Stimulated activated naive B cell treated with anti-CD40 and anti-IgM and Interleukin-4, amounts not matched to agents 10 μg/mL and 1 μg/mL and 100 μg/mL, for 72 hours (primary cell): Measurements from ENCODE around the gene SH3BGRL2.

Source experiments
- ATAC-seq, 2 donors: fragments of 150-1000 bp; cut with Tn5 transposase; replicated peaks; 2 replicates each; pipeline ENCODE4 v1.10.0; 2021; ENCODE audit warnings: moderate library complexity in 1 of 2
- DNase-seq: peaks from one replicate; pipeline ENCODE4 v3.0.0; 2021
- H3K27ac Mint-ChIP-seq: one replicate; pipeline ENCODE4 v1.8.0; 2022; ENCODE audit warnings: mild to moderate bottlenecking, mixed read lengths
- H3K27me3 Mint-ChIP-seq, 2 donors: one replicate each; pipeline ENCODE4 v1.8.0; 2022; ENCODE audit warnings: mixed read lengths in 2 of 2
- H3K36me3 Mint-ChIP-seq, 2 donors: one replicate each; pipeline ENCODE4 v1.8.0; 2022; ENCODE audit warnings: mixed read lengths in 2 of 2, mild to moderate bottlenecking in 1 of 2
- H3K4me1 Mint-ChIP-seq, 2 donors: one replicate each; pipeline ENCODE4 v1.8.0; 2022; ENCODE audit warnings: mixed read lengths in 2 of 2, mild to moderate bottlenecking in 1 of 2
- H3K4me3 Mint-ChIP-seq, 2 donors: one replicate each; pipeline ENCODE4 v1.8.0; 2022; ENCODE audit warnings: mild to moderate bottlenecking in 2 of 2, mixed read lengths in 2 of 2, moderate library complexity in 1 of 2
- H3K9me3 Mint-ChIP-seq, 2 donors: one replicate each; pipeline ENCODE4 v1.8.0; 2022; ENCODE audit warnings: mixed read lengths in 2 of 2, mild to moderate bottlenecking in 1 of 2

Gene SH3BGRL2

GRCh38 chr6:79630883-79631692 is at the start of gene SH3BGRL2:
Gene SH3BGRL2 (plus strand): TSS chr6:79631329. CDS start chr6:79631462, 133 bp downstream.
- H3K27ac Mint-ChIP-seq = peak within 1 kb of the TSS; percentile 75
- peak; percentile 82 to 85 for ATAC-seq

DNA sequence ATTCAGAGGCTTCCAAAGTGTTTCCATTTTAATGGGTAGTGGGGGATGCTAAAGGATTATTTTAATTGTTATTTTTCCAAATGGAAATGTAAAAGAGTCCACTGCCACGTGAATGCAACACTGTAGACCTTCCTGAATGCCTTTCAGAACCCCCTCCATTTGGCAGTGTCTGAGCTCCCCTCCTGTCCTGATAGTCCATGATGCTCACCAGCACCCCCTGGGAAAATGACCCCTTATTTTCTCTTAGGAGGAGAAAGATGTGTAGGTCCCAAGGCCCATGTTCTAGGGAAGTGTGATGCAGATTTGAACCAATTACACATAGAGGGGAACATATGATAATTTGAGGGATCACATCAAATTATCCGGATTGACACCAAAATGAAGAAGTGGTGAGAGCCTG is 46.8 kb upstream of the SH3BGRL2 start:
- Mint-ChIP-seq H3K4me3 (no peak overlapping the region), H3K9me3 (peaks cover 6 to 14% of the 10 kb centered on the region in 2 donors), H3K36me3 (no peaks in the 10 kb centered on the region), H3K4me1 (no peaks in the 10 kb centered on the region), H3K27ac (no peak overlapping the region), H3K27me3 (no peaks in the 10 kb centered on the region)
- no peak for DNase-seq
- ATAC-seq = no peak

More at GRCh38 chr6:79630883-79631692, at the start of gene SH3BGRL2:
- H3K4me3 Mint-ChIP-seq = peak within 1 kb of the TSS; percentile 81 to 86
- DNase-seq = no peak
- peaks cover 10 to 14% of the 10 kb centered on the region in 2 donors for H3K4me1 Mint-ChIP-seq
- H3K9me3 Mint-ChIP-seq = no peaks in the 10 kb centered on the region
- no peaks in the 10 kb centered on the region for H3K36me3 Mint-ChIP-seq
- H3K27me3 Mint-ChIP-seq = peaks cover 48 to 58% of the 10 kb centered on the region in 2 donors

DNA sequence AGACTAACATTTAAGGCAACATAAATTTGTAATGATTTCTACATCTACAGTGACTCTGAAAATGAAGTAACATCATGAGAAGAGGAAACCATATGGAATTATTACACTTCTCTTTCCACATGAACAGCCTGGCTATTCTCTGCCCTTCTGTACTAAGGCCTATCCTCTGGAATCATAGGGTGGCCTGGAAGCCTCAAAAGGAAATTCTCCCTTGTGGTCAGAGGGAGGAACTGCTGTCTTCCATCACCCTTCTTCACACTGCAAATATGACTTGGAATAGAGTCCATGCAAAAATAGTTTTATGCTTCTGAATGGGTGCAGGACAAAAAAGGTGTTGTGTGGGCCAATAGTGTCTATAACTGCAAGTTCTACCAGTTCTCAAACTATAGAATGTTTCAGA is 44.6 kb upstream of the SH3BGRL2 start:
- Mint-ChIP-seq H3K27me3 (no peaks in the 10 kb centered on the region), H3K9me3 (peaks cover 0 to 6% of the 10 kb centered on the region in 2 donors), H3K27ac (no peak overlapping the region), H3K4me3 (no peak overlapping the region), H3K4me1 (no peaks in the 10 kb centered on the region), H3K36me3 (no peaks in the 10 kb centered on the region)
- DNase-seq (no peak), ATAC-seq (no peak)

- H3K9me3 Mint-ChIP-seq = peaks cover 0 to 1% of the 10 kb centered on the region in 2 donors
- no peak for ATAC-seq
- H3K4me3 Mint-ChIP-seq = no peak overlapping the region
- no peaks in the 10 kb centered on the region for H3K27me3 Mint-ChIP-seq
- H3K36me3 Mint-ChIP-seq = no peaks in the 10 kb centered on the region
- H3K27ac Mint-ChIP-seq = no peak overlapping the region
- DNase-seq = no peak
- no peaks in the 10 kb centered on the region for H3K4me1 Mint-ChIP-seq
These were observed 41.4 kb upstream of the SH3BGRL2 start for GRCh38 chr6:79589701-79590100.

DNA sequence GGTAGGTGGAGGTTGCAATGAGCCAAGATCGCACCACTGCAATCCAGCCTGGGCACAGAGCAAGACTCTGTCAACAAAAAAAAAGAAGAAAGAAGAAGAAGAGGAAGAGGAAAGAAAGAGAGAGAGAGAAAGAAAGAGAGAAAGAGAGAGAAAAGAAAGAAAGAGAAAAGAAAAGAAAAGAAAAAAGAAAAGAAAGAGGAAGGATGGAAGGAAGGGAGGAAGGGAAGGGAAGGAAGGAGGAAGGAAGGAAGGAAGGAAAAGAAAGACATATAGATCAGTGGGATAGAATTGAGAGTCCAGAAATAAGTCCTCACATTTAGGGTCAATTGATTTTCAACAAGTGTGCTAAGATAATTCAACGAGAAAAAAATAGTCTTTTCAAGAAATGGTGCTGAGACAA is 34.0 kb upstream of the SH3BGRL2 start:
- H3K9me3 Mint-ChIP-seq = peaks cover 0 to 2% of the 10 kb centered on the region in 2 donors
- H3K4me1 Mint-ChIP-seq = no peaks in the 10 kb centered on the region
- no peak overlapping the region for H3K27ac Mint-ChIP-seq
- no peaks in the 10 kb centered on the region for H3K36me3 Mint-ChIP-seq
- no peaks in the 10 kb centered on the region for H3K27me3 Mint-ChIP-seq
- no peak overlapping the region for H3K4me3 Mint-ChIP-seq
- ATAC-seq (no peak), DNase-seq (no peak)

GRCh38 chr6:79598012-79598411 is 33.1 kb upstream of the SH3BGRL2 start:
- no peak overlapping the region for H3K27ac Mint-ChIP-seq

DNA sequence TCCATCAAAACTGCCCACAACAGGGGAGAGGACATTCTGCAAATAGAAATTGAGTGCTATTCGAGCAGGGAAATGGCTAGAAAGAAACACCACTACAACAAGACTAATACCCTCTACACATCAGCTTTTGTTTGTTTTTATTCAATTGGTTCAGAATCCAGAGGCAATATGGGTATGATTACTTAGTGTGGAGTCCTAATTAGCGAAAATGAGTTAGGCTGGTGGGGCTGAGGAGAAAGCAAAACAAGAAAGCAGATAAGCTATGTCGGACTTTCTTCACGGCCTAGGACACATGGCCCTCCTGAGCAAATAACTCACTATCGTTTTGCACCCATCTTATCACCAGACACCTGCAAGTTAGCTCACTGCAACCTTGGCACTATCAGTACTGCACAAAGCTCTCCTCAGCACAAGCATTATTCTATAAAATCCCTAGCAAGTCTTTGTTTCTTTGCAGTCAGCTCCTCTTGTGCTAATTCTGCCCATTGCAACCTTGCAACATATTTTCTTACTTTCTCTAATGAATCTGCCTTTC is 31.3 kb upstream of the SH3BGRL2 start:
- Mint-ChIP-seq H3K27me3 (no peaks in the 10 kb centered on the region), H3K36me3 (no peaks in the 10 kb centered on the region), H3K27ac (no peak overlapping the region), H3K9me3 (peaks cover 0 to 2% of the 10 kb centered on the region in 2 donors), H3K4me3 (no peak overlapping the region), H3K4me1 (no peaks in the 10 kb centered on the region)
- DNase-seq (no peak), ATAC-seq (no peak)

More at GRCh38 chr6:79598012-79598411, 33.1 kb upstream of the SH3BGRL2 start:
- Mint-ChIP-seq H3K4me1 (no peaks in the 10 kb centered on the region), H3K36me3 (no peaks in the 10 kb centered on the region), H3K9me3 (peaks cover 0 to 2% of the 10 kb centered on the region in 2 donors), H3K4me3 (no peak overlapping the region), H3K27me3 (no peaks in the 10 kb centered on the region)
- no peak for DNase-seq
- no peak for ATAC-seq

DNA sequence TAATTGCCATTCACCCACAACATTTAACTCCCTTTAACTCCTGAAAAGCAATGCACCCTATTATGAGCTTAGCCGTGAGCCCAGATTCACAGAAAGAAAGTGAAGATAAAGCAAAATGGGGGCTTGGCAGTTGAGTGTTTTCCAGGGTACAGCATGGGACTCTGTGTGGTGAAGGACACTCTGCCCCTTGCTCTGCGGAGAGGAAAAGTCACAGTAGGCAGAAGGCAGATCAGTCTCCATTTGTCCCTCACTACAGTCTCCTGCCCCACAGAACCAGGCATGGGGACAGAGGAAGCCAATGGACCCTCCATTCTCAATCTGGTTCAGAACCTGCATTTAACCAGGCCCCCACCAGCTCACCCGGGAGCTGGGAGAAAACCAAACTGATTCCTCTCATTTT is 30.8 kb upstream of the SH3BGRL2 start:
- Mint-ChIP-seq H3K27me3 (no peaks in the 10 kb centered on the region), H3K27ac (no peak overlapping the region), H3K36me3 (no peaks in the 10 kb centered on the region), H3K4me1 (no peaks in the 10 kb centered on the region), H3K9me3 (peaks cover 0 to 2% of the 10 kb centered on the region in 2 donors), H3K4me3 (no peak overlapping the region)
- no peak for DNase-seq
- ATAC-seq = no peak

DNA sequence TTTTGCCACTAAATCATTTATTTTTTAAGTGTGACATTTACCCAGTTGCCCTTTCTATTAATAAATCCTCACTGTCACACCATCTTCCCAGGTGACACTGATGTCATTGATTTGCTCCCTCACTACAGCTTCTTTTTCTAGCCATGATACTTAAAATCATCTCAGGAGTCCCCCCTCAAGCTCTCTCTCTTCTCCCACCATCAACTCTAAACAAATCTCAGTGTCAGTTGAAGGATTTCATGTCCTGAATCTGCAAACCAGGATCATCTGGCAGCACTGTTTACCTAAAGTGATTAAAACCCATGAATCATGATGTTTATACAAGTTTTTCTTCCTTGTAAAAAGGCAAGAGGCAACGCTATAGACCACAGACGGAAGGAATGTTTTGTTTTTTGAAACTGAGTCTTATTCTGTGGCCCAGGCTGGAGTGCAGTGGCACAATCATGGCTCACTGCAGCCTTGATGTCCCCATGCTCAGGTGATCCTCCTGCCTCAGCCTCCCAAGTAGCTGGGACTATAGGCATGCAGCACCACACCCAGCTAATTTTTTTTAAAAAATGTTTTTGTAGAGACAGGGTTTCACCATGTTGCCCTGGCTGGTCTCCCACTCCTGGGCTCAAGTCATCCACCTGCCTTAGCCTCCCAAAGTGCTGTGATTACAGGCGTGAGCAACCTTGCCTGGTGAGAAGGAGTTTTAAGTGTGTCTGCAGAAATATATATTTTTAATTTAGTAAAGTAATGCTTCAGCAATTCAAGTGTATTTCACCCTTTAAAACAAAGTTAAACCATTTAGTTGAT is 30.1 kb upstream of the SH3BGRL2 start:
- no peaks in the 10 kb centered on the region for H3K4me1 Mint-ChIP-seq
- no peak for DNase-seq
- H3K9me3 Mint-ChIP-seq = peaks cover 0 to 2% of the 10 kb centered on the region in 2 donors
- H3K27ac Mint-ChIP-seq = no peak overlapping the region
- no peak for ATAC-seq
- H3K36me3 Mint-ChIP-seq = no peaks in the 10 kb centered on the region
- H3K4me3 Mint-ChIP-seq = no peak overlapping the region
- H3K27me3 Mint-ChIP-seq = no peaks in the 10 kb centered on the region

DNA sequence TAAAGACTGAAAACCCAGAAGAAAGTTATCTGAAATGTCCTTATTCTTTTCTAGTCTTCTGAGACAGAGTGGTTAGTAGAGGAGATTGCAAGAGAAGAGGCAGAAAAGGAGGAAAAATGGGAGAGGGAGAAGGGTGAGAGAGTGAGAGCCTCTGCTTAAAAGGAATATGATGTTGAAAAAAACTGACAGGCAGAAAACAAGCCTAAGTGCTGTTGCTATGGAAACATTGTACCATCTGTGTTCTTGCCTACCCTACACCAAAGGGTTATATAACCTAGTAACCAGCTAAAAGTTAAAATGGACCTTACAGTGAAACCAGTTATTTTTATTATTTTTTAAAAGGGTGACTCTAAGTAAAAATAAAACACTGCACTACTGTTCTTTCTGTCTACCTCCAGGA is 28.3 kb upstream of the SH3BGRL2 start:
- Mint-ChIP-seq H3K4me1 (no peaks in the 10 kb centered on the region), H3K9me3 (peaks cover 1 to 2% of the 10 kb centered on the region in 2 donors), H3K27ac (no peak overlapping the region), H3K36me3 (no peaks in the 10 kb centered on the region), H3K27me3 (peaks cover 0 to 9% of the 10 kb centered on the region in 2 donors), H3K4me3 (no peak overlapping the region)
- ATAC-seq (no peak), DNase-seq (no peak)

GRCh38 chr6:79604583-79605037 is 26.5 kb upstream of the SH3BGRL2 start:
- H3K27me3 Mint-ChIP-seq = peaks cover 0 to 11% of the 10 kb centered on the region in 2 donors
- no peaks in the 10 kb centered on the region for H3K4me1 Mint-ChIP-seq
- H3K4me3 Mint-ChIP-seq = no peak overlapping the region
- DNase-seq = no peak
- peak in 1 of 2 donors; percentile 10 for ATAC-seq
- peaks cover 4% of the 10 kb centered on the region in 2 donors for H3K9me3 Mint-ChIP-seq
- no peaks in the 10 kb centered on the region for H3K36me3 Mint-ChIP-seq
- no peak overlapping the region for H3K27ac Mint-ChIP-seq

DNA sequence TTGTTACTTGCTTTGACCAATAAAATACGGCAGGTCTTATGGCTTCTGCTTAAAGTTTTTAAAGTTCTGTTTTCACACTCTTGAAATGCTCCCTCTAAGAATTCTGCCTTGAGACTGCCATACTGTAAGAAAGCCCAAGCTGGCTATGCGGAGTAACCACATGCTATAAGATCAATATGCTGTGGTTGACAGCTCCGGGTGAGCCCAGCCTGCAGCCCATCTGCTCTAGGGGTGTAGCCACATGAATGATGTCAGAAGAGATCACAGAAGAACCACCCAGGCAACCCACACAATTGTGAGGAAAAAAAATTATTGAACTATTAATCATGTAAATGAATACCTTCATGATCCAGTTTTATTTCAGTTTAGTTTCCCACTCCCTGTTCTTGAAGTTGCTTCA is 26.1 kb upstream of the SH3BGRL2 start:
- Mint-ChIP-seq H3K4me1 (no peaks in the 10 kb centered on the region), H3K27ac (no peak overlapping the region), H3K4me3 (no peak overlapping the region), H3K27me3 (peaks cover 0 to 11% of the 10 kb centered on the region in 2 donors), H3K36me3 (no peaks in the 10 kb centered on the region), H3K9me3 (peaks cover 4% of the 10 kb centered on the region in 2 donors)
- no peak for ATAC-seq
- no peak for DNase-seq

- no peak for ATAC-seq
- H3K4me1 Mint-ChIP-seq = no peaks in the 10 kb centered on the region
- no peaks in the 10 kb centered on the region for H3K36me3 Mint-ChIP-seq
These were observed 25.0 kb upstream of the SH3BGRL2 start for GRCh38 chr6:79605968-79606764.

DNA sequence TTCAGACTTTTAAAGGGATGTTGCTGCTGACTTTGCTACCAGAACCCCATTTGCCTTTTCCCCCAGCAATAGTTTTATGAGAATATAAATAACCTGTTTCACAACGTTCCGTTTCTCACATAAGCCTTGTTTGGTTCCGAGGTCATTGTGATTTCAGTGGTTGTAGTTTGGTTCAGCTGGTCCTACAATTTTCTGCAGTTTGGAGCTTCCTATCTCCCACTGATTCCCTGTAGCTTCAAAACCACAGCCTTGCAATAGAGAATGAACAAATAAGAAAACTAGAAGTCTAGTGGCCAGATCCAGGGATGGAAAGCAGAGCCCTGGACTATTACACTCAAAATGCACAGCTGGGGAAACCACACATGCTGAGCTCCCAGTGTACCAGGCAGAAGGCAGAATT is 24.1 kb upstream of the SH3BGRL2 start:
- no peak overlapping the region for H3K27ac Mint-ChIP-seq
- ATAC-seq (no peak), DNase-seq (no peak)
- no peaks in the 10 kb centered on the region for H3K36me3 Mint-ChIP-seq
- peaks cover 4% of the 10 kb centered on the region in 2 donors for H3K9me3 Mint-ChIP-seq
- H3K4me3 Mint-ChIP-seq = no peak overlapping the region
- H3K4me1 Mint-ChIP-seq = no peaks in the 10 kb centered on the region
- peaks cover 0 to 11% of the 10 kb centered on the region in 2 donors for H3K27me3 Mint-ChIP-seq

More at GRCh38 chr6:79605968-79606764, 25.0 kb upstream of the SH3BGRL2 start:
- Mint-ChIP-seq H3K27ac (no peak overlapping the region), H3K27me3 (peaks cover 0 to 11% of the 10 kb centered on the region in 2 donors), H3K9me3 (peaks cover 4% of the 10 kb centered on the region in 2 donors), H3K4me3 (no peak overlapping the region)
- DNase-seq = no peak
